ENCODE data around the gene DNTTIP2. TPM values are rescaled to one million over a fixed set of nuclear protein-coding genes. Genes with fewer than 3 reads are reported as not detected.
"Not testable (repeated sequence)": the region's sequence is repeated elsewhere in the genome, so short reads cannot be mapped to it uniquely, and the experiment has no call there.

Gene DNTTIP2
- polyA plus RNA-seq, 2 of the 4 experiments (the other 2 are of a cell fraction) = 41.5 to 42.0 TPM

GRCh38 chr1:93871366-93871765, 7.6 kb downstream of the DNTTIP2 start:
- Histone ChIP-seq H3K4me3 (no peak overlapping the region), H3K4me2 (no peak overlapping the region), H3K4me1 (peaks cover 10% of the 10 kb centered on the region; the same call in 2 of the 3 replicates), H3K9me3 (no peaks in the 10 kb centered on the region), H3K27ac (no peak overlapping the region)
- 66% methylated on average over 4 of the region's 4 CpGs for WGBS (ENCODE audit: missing lambda C conversion rate)
- CTCF ChIA-PET = interaction anchor here (2.0 kb wide), 1 partner anchor 26 kb away, joined by 5 read pairs; no protein-coding TSS in a partner anchor
- FAIRE-seq = no peak
- no peak for ATAC-seq
- POLR2A ChIA-PET = no interaction called here
- no peak for DNase-seq (ENCODE audit: low read depth in 1 of 2, low spot score in 1 of 2)
- TF ChIP-seq KDM1A (IDR thresholded peaks at IDR 0.05; ENCODE audit: low read depth) (no peak), ZFP36 (IDR thresholded peaks at IDR 0.05; ENCODE audit: borderline replicate concordance, partially characterized antibody) (no peak), POLR2A (IDR thresholded peaks at IDR 0.05; ENCODE audit: low read length) (no peak), ZNF302 (CRISPR knock-in tag; IDR thresholded peaks at IDR 0.05) (no peak), SREBF2 (IDR thresholded peaks at IDR 0.05) (no peak), TP53 (CRISPR knock-in tag; IDR thresholded peaks at IDR 0.05) (no peak), CBX2 (IDR thresholded peaks at IDR 0.05; ENCODE audit: borderline replicate concordance, low read depth) (no peak), JUN (IDR thresholded peaks at IDR 0.05) (no peak), REST (IDR thresholded peaks at IDR 0.05) (no peak), MAX (IDR thresholded peaks at IDR 0.05) (no peak), NR3C1 (IDR thresholded peaks at IDR 0.05) (no peak), MYC (IDR thresholded peaks at IDR 0.05; ENCODE audit: borderline replicate concordance, low read length) (no peak), ZC3H11A (IDR thresholded peaks at IDR 0.05) (no peak), BHLHE40 (IDR thresholded peaks at IDR 0.05; ENCODE audit: low read depth, low read length) (no peak), PBX3 (IDR thresholded peaks at IDR 0.05) (no peak), HES2 (IDR thresholded peaks at IDR 0.05) (no peak)

- Histone ChIP-seq H3K4me2 (no peak overlapping the region), H3K9me3 (no peaks in the 10 kb centered on the region), H3K27ac (no peak overlapping the region), H3K4me1 (0 out of 3 replicates have a peak, but pooled peaks cover 6% of the 10 kb centered on the region), H3K4me3 (no peak overlapping the region)
- ChIA-PET POLR2A (no interaction called here), CTCF (no interaction called here)
- WGBS (ENCODE audit: missing lambda C conversion rate) = 88% methylated on average over 5 of the region's 5 CpGs
- no peak for ATAC-seq
- FAIRE-seq = no peak
- DNase-seq (ENCODE audit: low read depth in 1 of 2, low spot score in 1 of 2) = no peak
- TF ChIP-seq HOXA7 (CRISPR knock-in tag; IDR thresholded peaks at IDR 0.05) (no peak), RCOR1 (IDR thresholded peaks at IDR 0.05; ENCODE audit: low read depth, low read length) (no peak), ZC3H11A (IDR thresholded peaks at IDR 0.05) (no peak), SMC3 (IDR thresholded peaks at IDR 0.05) (no peak), ZFP36 (IDR thresholded peaks at IDR 0.05; ENCODE audit: borderline replicate concordance, partially characterized antibody) (no peak), CTCF (IDR thresholded peaks at IDR 0.05) (no peak), KDM1A (IDR thresholded peaks at IDR 0.05; ENCODE audit: low read depth) (no peak), TFCP2L1 (CRISPR knock-in tag; IDR thresholded peaks at IDR 0.05) (no peak), RFX5 (IDR thresholded peaks at IDR 0.05) (no peak), PBX3 (IDR thresholded peaks at IDR 0.05) (no peak), NFE2L2 (conservative IDR thresholded peaks at IDR 0.05; ENCODE audit: low read length) (no peak), JUN (IDR thresholded peaks at IDR 0.05) (no peak), EHF (CRISPR knock-in tag; IDR thresholded peaks at IDR 0.05) (no peak), HEYL (CRISPR knock-in tag; IDR thresholded peaks at IDR 0.05) (no peak), CEBPB (IDR thresholded peaks at IDR 0.05) (no peak)
Observed at GRCh38 chr1:93869653-93870052, 9.4 kb downstream of the DNTTIP2 start.

- H3K9me3 ChIP-seq; H3K4me1 ChIP-seq; CTCF ChIA-PET; FAIRE-seq; POLR2A ChIA-PET; H3K4me2 ChIP-seq; ATAC-seq; DNase-seq (ENCODE audit: low read depth in 1 of 2, low spot score in 1 of 2); H3K4me3 ChIP-seq; H3K27ac ChIP-seq: not testable (repeated sequence)
- 73% methylated on average over 1 of the region's 1 CpG for WGBS (ENCODE audit: missing lambda C conversion rate)
Observed at GRCh38 chr1:93868492-93868891, 10.5 kb downstream of the DNTTIP2 start.

All from A549 (cell line).